HepG2 (cell line): ENCODE results near the gene VAMP3. TPM values are rescaled to one million over a fixed set of nuclear protein-coding genes. Genes with fewer than 3 reads are reported as not detected.

Experiments used
- DR1 ChIP-seq: sonication (generic); formaldehyde crosslinking; IDR thresholded peaks from 2 replicates; pipeline ENCODE4 v1.8.0; 2021; ENCODE audit warnings: mild to moderate bottlenecking, missing genetic modification reagents, inconsistent platforms
- ELF1 ChIP-seq: sonication (generic); formaldehyde crosslinking; IDR thresholded peaks from 2 replicates; pipeline ENCODE4 v1.4.0; 2020; ENCODE audit warnings: missing genetic modification reagents
- MTA1 ChIP-seq: sonication (generic); formaldehyde crosslinking; IDR thresholded peaks from 2 replicates; pipeline ENCODE4 v1.4.0; 2020; ENCODE audit warnings: missing genetic modification reagents, mild to moderate bottlenecking, borderline replicate concordance
- MYC ChIP-seq: sonication (generic); formaldehyde crosslinking; IDR thresholded peaks from 2 replicates; pipeline ENCODE4 v1.9.0; 2021; ENCODE audit warnings: missing genetic modification reagents, borderline replicate concordance
- PHF8 ChIP-seq: sonication (generic); formaldehyde crosslinking; IDR thresholded peaks from 2 replicates; pipeline ENCODE4 v1.5.0; 2020; ENCODE audit warnings: missing genetic modification reagents
- RBFOX2 ChIP-seq: fragments of 200-400 bp; formaldehyde crosslinking; IDR thresholded peaks from 2 replicates; pipeline ENCODE4 v1.6.1; 2017; ENCODE audit warnings: low read depth, mild to moderate bottlenecking, low read length
- RBM39 ChIP-seq: fragments of 200-400 bp; formaldehyde crosslinking; IDR thresholded peaks from one replicate; pipeline ENCODE4 v1.6.1; 2018; ENCODE audit warnings: antibody characterized with exemption, mild to moderate bottlenecking, low read depth, low read length; ENCODE audit not compliant: poor library complexity, severe bottlenecking
- REXO4 ChIP-seq: sonication (generic); formaldehyde crosslinking; IDR thresholded peaks from 2 replicates; pipeline ENCODE4 v1.8.0; 2022; ENCODE audit warnings: missing genetic modification reagents, mild to moderate bottlenecking, borderline replicate concordance
- RXRA ChIP-seq: sonication (generic); formaldehyde crosslinking; IDR thresholded peaks from 2 replicates; pipeline ENCODE4 v1.5.1; 2020; ENCODE audit warnings: missing genetic modification reagents
- SRY ChIP-seq: sonication (generic); formaldehyde crosslinking; IDR thresholded peaks from 2 replicates; pipeline ENCODE4 v1.8.0; 2022; ENCODE audit warnings: mild to moderate bottlenecking, missing genetic modification reagents
- TSC22D2 ChIP-seq: sonication (generic); formaldehyde crosslinking; IDR thresholded peaks from 2 replicates; pipeline ENCODE4 v1.5.1; 2020; ENCODE audit warnings: missing genetic modification reagents, mild to moderate bottlenecking, borderline replicate concordance
- ZFP36 ChIP-seq: fragments of 150-350 bp; IDR thresholded peaks from 2 replicates; pipeline ENCODE4 v1.6.1; 2018; ENCODE audit warnings: borderline replicate concordance, low read length, low read depth; ENCODE audit not compliant: partially characterized antibody
- ZNF230 ChIP-seq: sonication (generic); formaldehyde crosslinking; IDR thresholded peaks from 2 replicates; pipeline ENCODE4 v1.4.0; 2020; ENCODE audit warnings: mild to moderate bottlenecking, missing genetic modification reagents
- ZNF468 ChIP-seq: sonication (generic); formaldehyde crosslinking; IDR thresholded peaks from 2 replicates; pipeline ENCODE4 v1.8.0; 2022; ENCODE audit warnings: mild to moderate bottlenecking, moderate library complexity, missing genetic modification reagents
- polyA plus RNA-seq, 8 experiments: library from polyadenylated mRNA; depleted of rRNA in 3 of 8; stranded (reverse) in 7 of 8; unstranded in 1 of 8; fragments of >200 nt; fragmentation: Illumina TruSeq in 4 of 8; extraction: Trizol in 4 of 8; gene quantifications; 2 replicates each; pipeline versions ENCODE4 v1.2.1 to v1.2.3, GENCODE V29; 2011 to 2016; ENCODE audit warnings: low read depth in 4 of 8, missing spikeins in 1 of 8, mixed read lengths in 1 of 8; ENCODE audit not compliant: insufficient read depth in 1 of 8
- total RNA-seq, 5 experiments: library from RNA; depleted of rRNA; stranded (reverse); fragments of >200 nt; fragmentation: Illumina TruSeq; extraction: Trizol; gene quantifications; 2 replicates each; pipeline ENCODE4 v1.2.3, GENCODE V29; 2016; ENCODE audit warnings: low read depth in 1 of 5
- TF ChIP-seq, protein P1 (sequence below): sonication (generic); formaldehyde crosslinking; conservative IDR thresholded peaks from 2 replicates; pipeline ENCODE4 v1.4.0; 2020; ENCODE audit warnings: missing genetic modification reagents
- TF ChIP-seq, protein P2 (sequence below): IDR thresholded peaks from 2 replicates; pipeline ENCODE4 v1.6.1; 2016; ENCODE audit warnings: low read depth, control low read depth
- TF ChIP-seq, protein P3 (sequence below): sonication (generic); formaldehyde crosslinking; IDR thresholded peaks from 2 replicates; pipeline ENCODE4 v1.4.0; 2020; ENCODE audit warnings: missing genetic modification reagents
- TF ChIP-seq, protein P4 (sequence below): sonication (generic); formaldehyde crosslinking; IDR thresholded peaks from 2 replicates; pipeline ENCODE4 v1.5.0; 2020; ENCODE audit warnings: missing genetic modification reagents
- TF ChIP-seq, protein P5 (sequence below): sonication (generic); formaldehyde crosslinking; IDR thresholded peaks from 2 replicates; pipeline ENCODE4 v1.4.0; 2020; ENCODE audit warnings: missing genetic modification reagents, mild to moderate bottlenecking, borderline replicate concordance

Gene VAMP3
- total and polyA plus RNA-seq, 2 of the 13 experiments (the other 11 are each of a cell fraction or from before 2014, with no cell fraction given) = 75.3 to 88.7 TPM

DNA sequence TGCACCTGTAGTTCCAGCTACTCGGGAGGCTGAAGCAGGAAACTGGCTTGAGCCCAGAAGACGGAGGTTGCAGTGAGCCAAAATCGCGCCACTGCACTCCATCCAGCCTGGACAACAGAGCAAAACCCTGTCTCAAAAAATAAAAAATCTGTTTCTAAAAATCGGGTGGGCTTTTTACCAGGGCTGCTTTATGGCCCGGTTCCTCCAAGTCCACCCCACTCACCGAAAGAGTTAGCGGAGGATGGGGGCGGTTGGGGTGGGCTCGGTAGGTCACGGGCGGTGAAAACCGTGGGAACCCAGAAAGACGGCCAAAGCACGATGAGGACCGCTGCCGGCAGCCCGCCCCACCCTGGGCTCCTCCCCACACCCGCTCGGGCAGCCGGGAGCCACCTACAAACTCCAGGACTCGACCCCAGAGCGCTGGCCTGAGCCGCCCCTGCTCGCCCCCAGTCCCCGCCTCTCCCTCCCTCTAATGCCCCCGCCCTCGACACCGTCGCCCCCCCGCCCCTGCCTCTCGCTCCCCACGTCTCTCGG, 12.1 kb downstream of the VAMP3 start (continued):
- TF ChIP-seq RBFOX2 (0 out of 2 replicates have a peak, but pooled peaks have one; percentile 9), RXRA (CRISPR knock-in tag) (no peak), REXO4 (CRISPR knock-in tag) (no peak), MYC (no peak), ZNF468 (no peak), DR1 (CRISPR knock-in tag) (no peak), ELF1 (no peak), RBM39 (peak; percentile 51), TSC22D2 (CRISPR knock-in tag) (no peak), SRY (CRISPR knock-in tag) (0 out of 2 replicates have a peak, but pooled peaks have one; percentile 7), MTA1 (CRISPR knock-in tag) (0 out of 2 replicates have a peak, but pooled peaks have one; percentile 20), ZNF230 (CRISPR knock-in tag) (no peak), ZFP36 (no peak), PHF8 (CRISPR knock-in tag) (0 out of 2 replicates have a peak, but pooled peaks have one; percentile 20)
- TF ChIP-seq, protein P1, sequence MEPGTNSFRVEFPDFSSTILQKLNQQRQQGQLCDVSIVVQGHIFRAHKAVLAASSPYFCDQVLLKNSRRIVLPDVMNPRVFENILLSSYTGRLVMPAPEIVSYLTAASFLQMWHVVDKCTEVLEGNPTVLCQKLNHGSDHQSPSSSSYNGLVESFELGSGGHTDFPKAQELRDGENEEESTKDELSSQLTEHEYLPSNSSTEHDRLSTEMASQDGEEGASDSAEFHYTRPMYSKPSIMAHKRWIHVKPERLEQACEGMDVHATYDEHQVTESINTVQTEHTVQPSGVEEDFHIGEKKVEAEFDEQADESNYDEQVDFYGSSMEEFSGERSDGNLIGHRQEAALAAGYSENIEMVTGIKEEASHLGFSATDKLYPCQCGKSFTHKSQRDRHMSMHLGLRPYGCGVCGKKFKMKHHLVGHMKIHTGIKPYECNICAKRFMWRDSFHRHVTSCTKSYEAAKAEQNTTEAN (CRISPR knock-in tag) = no peak
- TF ChIP-seq, protein P2, sequence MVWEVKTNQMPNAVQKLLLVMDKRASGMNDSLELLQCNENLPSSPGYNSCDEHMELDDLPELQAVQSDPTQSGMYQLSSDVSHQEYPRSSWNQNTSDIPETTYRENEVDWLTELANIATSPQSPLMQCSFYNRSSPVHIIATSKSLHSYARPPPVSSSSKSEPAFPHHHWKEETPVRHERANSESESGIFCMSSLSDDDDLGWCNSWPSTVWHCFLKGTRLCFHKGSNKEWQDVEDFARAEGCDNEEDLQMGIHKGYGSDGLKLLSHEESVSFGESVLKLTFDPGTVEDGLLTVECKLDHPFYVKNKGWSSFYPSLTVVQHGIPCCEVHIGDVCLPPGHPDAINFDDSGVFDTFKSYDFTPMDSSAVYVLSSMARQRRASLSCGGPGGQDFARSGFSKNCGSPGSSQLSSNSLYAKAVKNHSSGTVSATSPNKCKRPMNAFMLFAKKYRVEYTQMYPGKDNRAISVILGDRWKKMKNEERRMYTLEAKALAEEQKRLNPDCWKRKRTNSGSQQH (CRISPR knock-in tag) = no peak
- TF ChIP-seq, protein P3, sequence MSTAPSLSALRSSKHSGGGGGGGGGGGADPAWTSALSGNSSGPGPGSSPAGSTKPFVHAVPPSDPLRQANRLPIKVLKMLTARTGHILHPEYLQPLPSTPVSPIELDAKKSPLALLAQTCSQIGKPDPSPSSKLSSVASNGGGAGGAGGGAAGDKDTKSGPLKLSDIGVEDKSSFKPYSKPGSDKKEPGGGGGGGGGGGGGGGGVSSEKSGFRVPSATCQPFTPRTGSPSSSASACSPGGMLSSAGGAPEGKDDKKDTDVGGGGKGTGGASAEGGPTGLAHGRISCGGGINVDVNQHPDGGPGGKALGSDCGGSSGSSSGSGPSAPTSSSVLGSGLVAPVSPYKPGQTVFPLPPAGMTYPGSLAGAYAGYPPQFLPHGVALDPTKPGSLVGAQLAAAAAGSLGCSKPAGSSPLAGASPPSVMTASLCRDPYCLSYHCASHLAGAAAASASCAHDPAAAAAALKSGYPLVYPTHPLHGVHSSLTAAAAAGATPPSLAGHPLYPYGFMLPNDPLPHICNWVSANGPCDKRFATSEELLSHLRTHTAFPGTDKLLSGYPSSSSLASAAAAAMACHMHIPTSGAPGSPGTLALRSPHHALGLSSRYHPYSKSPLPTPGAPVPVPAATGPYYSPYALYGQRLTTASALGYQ (CRISPR knock-in tag) = no peak
- TF ChIP-seq, protein P4, sequence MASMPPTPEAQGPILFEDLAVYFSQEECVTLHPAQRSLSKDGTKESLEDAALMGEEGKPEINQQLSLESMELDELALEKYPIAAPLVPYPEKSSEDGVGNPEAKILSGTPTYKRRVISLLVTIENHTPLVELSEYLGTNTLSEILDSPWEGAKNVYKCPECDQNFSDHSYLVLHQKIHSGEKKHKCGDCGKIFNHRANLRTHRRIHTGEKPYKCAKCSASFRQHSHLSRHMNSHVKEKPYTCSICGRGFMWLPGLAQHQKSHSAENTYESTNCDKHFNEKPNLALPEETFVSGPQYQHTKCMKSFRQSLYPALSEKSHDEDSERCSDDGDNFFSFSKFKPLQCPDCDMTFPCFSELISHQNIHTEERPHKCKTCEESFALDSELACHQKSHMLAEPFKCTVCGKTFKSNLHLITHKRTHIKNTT (CRISPR knock-in tag) = no peak
- TF ChIP-seq, protein P5, sequence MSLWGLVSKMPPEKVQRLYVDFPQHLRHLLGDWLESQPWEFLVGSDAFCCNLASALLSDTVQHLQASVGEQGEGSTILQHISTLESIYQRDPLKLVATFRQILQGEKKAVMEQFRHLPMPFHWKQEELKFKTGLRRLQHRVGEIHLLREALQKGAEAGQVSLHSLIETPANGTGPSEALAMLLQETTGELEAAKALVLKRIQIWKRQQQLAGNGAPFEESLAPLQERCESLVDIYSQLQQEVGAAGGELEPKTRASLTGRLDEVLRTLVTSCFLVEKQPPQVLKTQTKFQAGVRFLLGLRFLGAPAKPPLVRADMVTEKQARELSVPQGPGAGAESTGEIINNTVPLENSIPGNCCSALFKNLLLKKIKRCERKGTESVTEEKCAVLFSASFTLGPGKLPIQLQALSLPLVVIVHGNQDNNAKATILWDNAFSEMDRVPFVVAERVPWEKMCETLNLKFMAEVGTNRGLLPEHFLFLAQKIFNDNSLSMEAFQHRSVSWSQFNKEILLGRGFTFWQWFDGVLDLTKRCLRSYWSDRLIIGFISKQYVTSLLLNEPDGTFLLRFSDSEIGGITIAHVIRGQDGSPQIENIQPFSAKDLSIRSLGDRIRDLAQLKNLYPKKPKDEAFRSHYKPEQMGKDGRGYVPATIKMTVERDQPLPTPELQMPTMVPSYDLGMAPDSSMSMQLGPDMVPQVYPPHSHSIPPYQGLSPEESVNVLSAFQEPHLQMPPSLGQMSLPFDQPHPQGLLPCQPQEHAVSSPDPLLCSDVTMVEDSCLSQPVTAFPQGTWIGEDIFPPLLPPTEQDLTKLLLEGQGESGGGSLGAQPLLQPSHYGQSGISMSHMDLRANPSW (CRISPR knock-in tag) = no peak
